HepG2 (cell line): ENCODE data around the gene ACSL3. TPM values are rescaled to one million over a fixed set of nuclear protein-coding genes. Genes with fewer than 3 reads are reported as not detected.

ENCODE experiments used
- ATAC-seq: fragments of 200-7000 bp; cut with Tn5 transposase; 3 replicates; pipeline ENCODE4 v1.9.1; 2020; ENCODE audit warnings: mild to moderate bottlenecking, moderate library complexity
- BruUV-seq: library from RNA; stranded (reverse); fragments of 400-500 nt; replicated peaks from 2 replicates; lab custom pipeline; 2021; lab: Mats Ljungman, UMichigan
- CTCF ChIA-PET: fragments of 300-600 bp; formaldehyde crosslinking; extraction: SDS; loops from one replicate; lab custom pipeline; 2021; ENCODE audit warnings: low total read pairs, inconsistent platforms, low intra/inter-chr PET ratio; lab: Yijun Ruan, JAX
- POLR2A ChIA-PET: fragments of 350-600 bp; sonication (Branson Sonifier 250); formaldehyde crosslinking; loops from one replicate; lab custom pipeline; 2020; ENCODE audit warnings: antibody characterized with exemption, inconsistent platforms; lab: Yijun Ruan, JAX
- DNase-seq: peaks from one replicate; pipeline ENCODE4 v3.0.0-alpha.2; 2015; ENCODE audit warnings: low spot score
- FAIRE-seq: peaks from 3 replicates; lab custom pipeline; 2011; peaks lifted over from hg19 to GRCh38; lab: Jason Lieb, UNC
- H2AFZ ChIP-seq: one replicate; pipeline ENCODE4 v1.6.1; 2011; ENCODE audit warnings: low read length, inconsistent platforms
- H3K27ac ChIP-seq: fragments of 300-600 bp; 3 replicates; pipeline ENCODE4 v1.8.0; 2011; ENCODE audit warnings: mixed run types, mild to moderate bottlenecking, mixed read lengths, low read length, inconsistent platforms; ENCODE audit not compliant: insufficient read depth; ENCODE audit errors: extremely low read length
- H3K27me3 ChIP-seq, 2 experiments: fragments of 200-600 bp in 1 of 2; 2 replicates in 1 of 2; 3 replicates in 1 of 2; pipeline versions ENCODE4 v1.6.0 to v1.8.0; 2011; ENCODE audit warnings: low read length in 2 of 2, mild to moderate bottlenecking in 2 of 2, moderate library complexity in 2 of 2, inconsistent platforms in 1 of 2; ENCODE audit not compliant: insufficient read depth in 2 of 2, control insufficient read depth in 1 of 2
- H3K36me3 ChIP-seq, 2 experiments: fragments of 200-600 bp in 1 of 2; replicated peaks in 1 of 2; 2 replicates in 1 of 2; 3 replicates in 1 of 2; pipeline versions ENCODE4 v1.5.1 to v1.8.0; 2011; ENCODE audit warnings: low read length in 2 of 2, inconsistent platforms in 1 of 2; ENCODE audit not compliant: insufficient read depth in 2 of 2, control insufficient read depth in 1 of 2
- H3K4me1 ChIP-seq: 2 replicates; pipeline ENCODE4 v1.5.1; 2012; ENCODE audit warnings: low read length, inconsistent platforms; ENCODE audit not compliant: insufficient read depth
- H3K4me2 ChIP-seq: 2 replicates; pipeline ENCODE4 v1.6.0; 2011; ENCODE audit warnings: low read depth, low read length, inconsistent platforms
- H3K4me3 ChIP-seq, 3 experiments: fragments of 200-600 bp in 1 of 3; sonication (generic), shearing (Covaris generic) in 1 of 3; replicated peaks in 1 of 3; 2 replicates each; pipeline ENCODE4 v1.5.1; 2011 to 2016; ENCODE audit warnings: low read length in 3 of 3, inconsistent platforms in 2 of 3, low read depth in 2 of 3, mild to moderate bottlenecking in 2 of 3, control low read depth in 1 of 3, mixed read lengths in 1 of 3; ENCODE audit not compliant: insufficient read depth in 1 of 3
- H3K79me2 ChIP-seq: one replicate; pipeline ENCODE4 v1.6.1; 2011; ENCODE audit warnings: low read length, inconsistent platforms; ENCODE audit not compliant: insufficient read depth
- H3K9ac ChIP-seq: 2 replicates; pipeline ENCODE4 v1.6.0; 2011; ENCODE audit warnings: mild to moderate bottlenecking, low read depth, low read length, inconsistent platforms; ENCODE audit not compliant: insufficient read depth
- H3K9me3 ChIP-seq: 2 replicates; pipeline ENCODE4 v1.5.1; 2012; ENCODE audit warnings: mild to moderate bottlenecking, low read length
- H4K20me1 ChIP-seq: 2 replicates; pipeline ENCODE4 v1.6.0; 2011; ENCODE audit warnings: inconsistent platforms, mild to moderate bottlenecking, low read length, moderate library complexity; ENCODE audit not compliant: insufficient read depth
- ATF2 ChIP-seq: sonication (generic); formaldehyde crosslinking; IDR thresholded peaks from 2 replicates; pipeline ENCODE4 v1.4.0; 2020; ENCODE audit warnings: missing genetic modification reagents
- CEBPB ChIP-seq: IDR thresholded peaks from 2 replicates; pipeline ENCODE4 v1.6.1; 2011; ENCODE audit warnings: low read depth, low read length, improper control_type of control experiment, borderline replicate concordance
- MEF2D ChIP-seq: sonication (generic); formaldehyde crosslinking; IDR thresholded peaks from 2 replicates; pipeline ENCODE4 v1.5.1; 2020; ENCODE audit warnings: mild to moderate bottlenecking, missing genetic modification reagents
- MIER2 ChIP-seq: IDR thresholded peaks from 2 replicates; pipeline ENCODE4 v1.6.1; 2016; ENCODE audit warnings: missing biosample characterization, missing genetic modification reagents
- SAFB2 ChIP-seq: sonication (generic); formaldehyde crosslinking; IDR thresholded peaks from 2 replicates; pipeline ENCODE4 v1.5.1; 2020; ENCODE audit warnings: missing genetic modification reagents, low read depth, mild to moderate bottlenecking, borderline replicate concordance
- SALL2 ChIP-seq: sonication (generic); formaldehyde crosslinking; IDR thresholded peaks from 2 replicates; pipeline ENCODE4 v1.8.1; 2023; ENCODE audit warnings: mild to moderate bottlenecking, missing genetic modification reagents, inconsistent platforms
- SIX4 ChIP-seq: sonication (generic); formaldehyde crosslinking; IDR thresholded peaks from 2 replicates; pipeline ENCODE4 v1.4.0; 2020; ENCODE audit warnings: missing genetic modification reagents
- TFDP1 ChIP-seq: IDR thresholded peaks from 2 replicates; pipeline ENCODE4 v1.6.1; 2016; ENCODE audit warnings: missing compliant biosample characterization, missing genetic modification reagents, borderline replicate concordance
- ZNF260 ChIP-seq: sonication (generic); formaldehyde crosslinking; IDR thresholded peaks from 2 replicates; pipeline ENCODE4 v1.4.0; 2020; ENCODE audit warnings: missing genetic modification reagents, low read depth, mild to moderate bottlenecking, borderline replicate concordance
- ZNF274 ChIP-seq: sonication (generic); formaldehyde crosslinking; IDR thresholded peaks from 2 replicates; pipeline ENCODE4 v1.5.1; 2020; ENCODE audit warnings: mild to moderate bottlenecking, missing genetic modification reagents
- ZNF432 ChIP-seq: sonication (generic); formaldehyde crosslinking; IDR thresholded peaks from 2 replicates; pipeline ENCODE4 v1.5.0; 2020; ENCODE audit warnings: missing genetic modification reagents, mild to moderate bottlenecking, borderline replicate concordance
- ZNF44 ChIP-seq: sonication (generic); formaldehyde crosslinking; IDR thresholded peaks from 2 replicates; pipeline ENCODE4 v1.5.1; 2020; ENCODE audit warnings: mild to moderate bottlenecking, missing genetic modification reagents
- ZNF652 ChIP-seq: IDR thresholded peaks from 2 replicates; pipeline ENCODE4 v1.6.1; 2016; ENCODE audit warnings: low read depth, borderline replicate concordance
- WGBS: methylation state at CpG from one replicate; pipeline ENCODE4 v1.1.6; 2017; ENCODE audit warnings: low lambda C conversion rate; 5-methylcytosine and 5-hydroxymethylcytosine counted together
- in situ Hi-C: cut with HindIII; loops from 2 replicates; pipeline ENCODE4 v1.10.0; 2017; ENCODE audit warnings: low pct_unique_long_range_greater_than_20kb; ENCODE audit not compliant: extremely low pct_ligation_motif_present
- intact Hi-C: fragments of 100-400 bp; cut with micrococcal nuclease; formaldehyde crosslinking; loops from one replicate; pipeline ENCODE4 v1.10.0; 2022; ENCODE audit not compliant: unreplicated experiment
- polyA plus RNA-seq, 8 experiments: library from polyadenylated mRNA; depleted of rRNA in 3 of 8; stranded (reverse) in 7 of 8; unstranded in 1 of 8; fragments of >200 nt; fragmentation: Illumina TruSeq in 4 of 8; extraction: Trizol in 4 of 8; gene quantifications; 2 replicates each; pipeline versions ENCODE4 v1.2.1 to v1.2.3, GENCODE V29; 2011 to 2016; ENCODE audit warnings: low read depth in 4 of 8, missing spikeins in 1 of 8, mixed read lengths in 1 of 8; ENCODE audit not compliant: insufficient read depth in 1 of 8
- total RNA-seq, 5 experiments: library from RNA; depleted of rRNA; stranded (reverse); fragments of >200 nt; fragmentation: Illumina TruSeq; extraction: Trizol; gene quantifications; 2 replicates each; pipeline ENCODE4 v1.2.3, GENCODE V29; 2016; ENCODE audit warnings: low read depth in 1 of 5
- TF ChIP-seq, protein P1 (sequence below): sonication (generic); IDR thresholded peaks from 2 replicates; pipeline ENCODE4 v1.6.1; 2016; ENCODE audit warnings: low read depth, borderline replicate concordance
- TF ChIP-seq, protein P2 (sequence below), 2 experiments: sonication (generic) in 1 of 2; formaldehyde crosslinking in 1 of 2; IDR thresholded peaks; 2 replicates each; pipeline versions ENCODE4 v1.4.0 to v1.6.1; 2016 to 2020; ENCODE audit warnings: borderline replicate concordance in 1 of 2, low read depth in 1 of 2, mild to moderate bottlenecking in 1 of 2, missing genetic modification reagents in 1 of 2
- TF ChIP-seq, protein P3 (sequence below): sonication (generic); formaldehyde crosslinking; IDR thresholded peaks from 2 replicates; pipeline ENCODE4 v1.5.0; 2020; ENCODE audit warnings: missing genetic modification reagents

ACSL3 gene
- total and polyA plus RNA-seq, 2 of the 13 experiments (the other 11 are each of a cell fraction or from before 2014, with no cell fraction given): 305 to 365 TPM

DNA sequence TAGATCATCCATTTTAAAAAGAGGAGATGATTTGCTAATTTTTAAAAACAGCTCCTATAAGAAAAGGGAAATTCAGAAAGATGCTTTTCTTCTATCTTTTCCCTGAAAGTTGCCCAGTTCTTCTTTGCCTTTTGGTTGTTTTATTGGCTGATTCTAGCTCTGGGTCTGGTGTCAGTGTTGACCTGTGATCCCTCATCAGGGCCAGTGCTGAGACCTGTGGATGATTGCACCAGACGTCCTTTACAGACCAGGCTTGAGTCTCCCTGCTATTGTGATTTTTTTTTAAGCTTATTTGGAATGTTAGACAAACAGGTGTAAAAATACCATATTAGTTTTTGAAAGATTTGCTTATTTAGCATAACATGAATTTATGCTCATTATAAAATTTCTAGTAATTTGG, 88.2 kb downstream of the ACSL3 start:
- no peaks in the 10 kb centered on the region for H4K20me1 ChIP-seq
- WGBS: 17% methylated on average over 1 of the region's 1 CpG
- POLR2A ChIA-PET: no interaction called here
- H3K9ac ChIP-seq: no peak overlapping the region
- in situ Hi-C loops (no loop called here), intact Hi-C loops (no loop called here)
- H3K79me2 ChIP-seq: no peaks in the 10 kb centered on the region
- CTCF ChIA-PET: no interaction called here
- ATAC-seq (peak; percentile 26), FAIRE-seq (no peak), DNase-seq (no peak)
- BruUV-seq: no TSS peak
- H3K36me3 ChIP-seq: no peaks in the 10 kb centered on the region
- H3K27ac ChIP-seq: no peak overlapping the region
- no peaks in the 10 kb centered on the region for H3K4me1 ChIP-seq
- no peak overlapping the region for H2AFZ ChIP-seq
- H3K4me3 ChIP-seq: no peak overlapping the region
- no peak overlapping the region for H3K4me2 ChIP-seq
- no peaks in the 10 kb centered on the region for H3K9me3 ChIP-seq
- H3K27me3 ChIP-seq: no peaks in the 10 kb centered on the region
- TF ChIP-seq ZNF260 (CRISPR knock-in tag) (no peak), SALL2 (CRISPR knock-in tag) (no peak), CEBPB (0 out of 2 replicates have a peak, but pooled peaks have one; percentile 18), SIX4 (no peak), ZNF274 (CRISPR knock-in tag) (no peak), ZNF432 (no peak), MEF2D (CRISPR knock-in tag) (no peak), ZNF44 (CRISPR knock-in tag) (no peak), SAFB2 (CRISPR knock-in tag) (no peak), ZNF652 (CRISPR knock-in tag) (no peak), TFDP1 (CRISPR knock-in tag) (no peak), MIER2 (CRISPR knock-in tag) (no peak), ATF2 (CRISPR knock-in tag) (no peak)
- TF ChIP-seq, protein P1, sequence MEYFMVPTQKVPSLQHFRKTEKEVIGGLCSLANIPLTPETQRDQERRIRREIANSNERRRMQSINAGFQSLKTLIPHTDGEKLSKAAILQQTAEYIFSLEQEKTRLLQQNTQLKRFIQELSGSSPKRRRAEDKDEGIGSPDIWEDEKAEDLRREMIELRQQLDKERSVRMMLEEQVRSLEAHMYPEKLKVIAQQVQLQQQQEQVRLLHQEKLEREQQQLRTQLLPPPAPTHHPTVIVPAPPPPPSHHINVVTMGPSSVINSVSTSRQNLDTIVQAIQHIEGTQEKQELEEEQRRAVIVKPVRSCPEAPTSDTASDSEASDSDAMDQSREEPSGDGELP: no peak
- TF ChIP-seq, protein P2, sequence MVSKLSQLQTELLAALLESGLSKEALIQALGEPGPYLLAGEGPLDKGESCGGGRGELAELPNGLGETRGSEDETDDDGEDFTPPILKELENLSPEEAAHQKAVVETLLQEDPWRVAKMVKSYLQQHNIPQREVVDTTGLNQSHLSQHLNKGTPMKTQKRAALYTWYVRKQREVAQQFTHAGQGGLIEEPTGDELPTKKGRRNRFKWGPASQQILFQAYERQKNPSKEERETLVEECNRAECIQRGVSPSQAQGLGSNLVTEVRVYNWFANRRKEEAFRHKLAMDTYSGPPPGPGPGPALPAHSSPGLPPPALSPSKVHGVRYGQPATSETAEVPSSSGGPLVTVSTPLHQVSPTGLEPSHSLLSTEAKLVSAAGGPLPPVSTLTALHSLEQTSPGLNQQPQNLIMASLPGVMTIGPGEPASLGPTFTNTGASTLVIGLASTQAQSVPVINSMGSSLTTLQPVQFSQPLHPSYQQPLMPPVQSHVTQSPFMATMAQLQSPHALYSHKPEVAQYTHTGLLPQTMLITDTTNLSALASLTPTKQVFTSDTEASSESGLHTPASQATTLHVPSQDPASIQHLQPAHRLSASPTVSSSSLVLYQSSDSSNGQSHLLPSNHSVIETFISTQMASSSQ (IDR thresholded peaks at IDR 0.05; ENCODE audit: low read depth): no peak
- TF ChIP-seq, protein P2 (CRISPR knock-in tag; IDR thresholded peaks at IDR 0.05; ENCODE audit: borderline replicate concordance): no peak
- TF ChIP-seq, protein P3, sequence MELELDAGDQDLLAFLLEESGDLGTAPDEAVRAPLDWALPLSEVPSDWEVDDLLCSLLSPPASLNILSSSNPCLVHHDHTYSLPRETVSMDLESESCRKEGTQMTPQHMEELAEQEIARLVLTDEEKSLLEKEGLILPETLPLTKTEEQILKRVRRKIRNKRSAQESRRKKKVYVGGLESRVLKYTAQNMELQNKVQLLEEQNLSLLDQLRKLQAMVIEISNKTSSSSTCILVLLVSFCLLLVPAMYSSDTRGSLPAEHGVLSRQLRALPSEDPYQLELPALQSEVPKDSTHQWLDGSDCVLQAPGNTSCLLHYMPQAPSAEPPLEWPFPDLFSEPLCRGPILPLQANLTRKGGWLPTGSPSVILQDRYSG (CRISPR knock-in tag): no peak
